ENCODE data around the gene VWA8.
"Not testable (repeated sequence)": the region's sequence is repeated elsewhere in the genome, so short reads cannot be mapped to it uniquely, and the experiment has no call there.

The VWA8 gene

GRCh38 chr13:41934120-41934519, 26.8 kb downstream of the VWA8 start:
- no peak for TF ChIP-seq CTCF (IDR thresholded peaks at IDR 0.05; ENCODE audit: insufficient read depth, low read length, missing control alignments)
- ChIA-PET POLR2A (no interaction called here), CTCF (interaction anchor here (3.4 kb wide), 1 partner anchor 8 kb away, joined by 16 read pairs; no protein-coding TSS in a partner anchor)
- no peak for DNase-seq (ENCODE audit: low read depth, low spot score)
- no peak overlapping the region for H3K4me3 ChIP-seq (ENCODE audit: low read depth, low read length)

- TF ChIP-seq CTCF (IDR thresholded peaks at IDR 0.05; ENCODE audit: insufficient read depth, low read length, missing control alignments): no peak
- POLR2A ChIA-PET: interaction anchor here (1.6 kb wide), 1 partner anchor 14 kb away, joined by 4 read pairs; no protein-coding TSS in a partner anchor
- CTCF ChIA-PET: interaction anchor here (0.6 to 3.4 kb wide), 4 partner anchors 11 to 258 kb away, joined by 3 to 16 read pairs (median 3); no protein-coding TSS in a partner anchor
- no peak overlapping the region for H3K4me3 ChIP-seq (ENCODE audit: low read depth, low read length)
- peak; percentile 10 for DNase-seq (ENCODE audit: low read depth, low spot score)
Measured at GRCh38 chr13:41931337-41931736, 29.6 kb downstream of the VWA8 start.

- H3K4me3 ChIP-seq (ENCODE audit: low read depth, low read length): no peak overlapping the region
- DNase-seq (ENCODE audit: low read depth, low spot score): no peak
- ChIA-PET POLR2A (no interaction called here), CTCF (no interaction called here)
- no peak for TF ChIP-seq CTCF (IDR thresholded peaks at IDR 0.05; ENCODE audit: insufficient read depth, low read length, missing control alignments)
Measured at GRCh38 chr13:41930154-41930553, 30.8 kb downstream of the VWA8 start.

GRCh38 chr13:41928323-41928722, 32.6 kb downstream of the VWA8 start:
- POLR2A ChIA-PET: interaction anchor here (0.6 kb wide), 1 partner anchor 35 kb away, joined by 3 read pairs; no protein-coding TSS in a partner anchor
- TF ChIP-seq CTCF (IDR thresholded peaks at IDR 0.05; ENCODE audit: insufficient read depth, low read length, missing control alignments): no peak
- no peak overlapping the region for H3K4me3 ChIP-seq (ENCODE audit: low read depth, low read length)
- DNase-seq (ENCODE audit: low read depth, low spot score): no peak
- CTCF ChIA-PET: no interaction called here

- ChIA-PET CTCF (interaction anchor here (1.1 to 2.1 kb wide), 2 partner anchors 18 to 35 kb away, joined by 5 to 6 read pairs; partner anchors contain the start of gene VWA8), POLR2A (no interaction called here)
- no peak for DNase-seq (ENCODE audit: low read depth, low spot score)
- H3K4me3 ChIP-seq (ENCODE audit: low read depth, low read length): no peak overlapping the region
- no peak for TF ChIP-seq CTCF (IDR thresholded peaks at IDR 0.05; ENCODE audit: insufficient read depth, low read length, missing control alignments)
Measured at GRCh38 chr13:41925014-41925413, 35.9 kb downstream of the VWA8 start.

- CTCF ChIA-PET; DNase-seq (ENCODE audit: low read depth, low spot score); POLR2A ChIA-PET; H3K4me3 ChIP-seq (ENCODE audit: low read depth, low read length): not testable (repeated sequence)
Measured at GRCh38 chr13:41922894-41923293, 38.0 kb downstream of the VWA8 start.

Measured in AG04449 (cell line).